Smooth muscle cell of the coronary artery (primary cell): ENCODE measurements around the gene SYPL2. TPM values are rescaled to one million over a fixed set of nuclear protein-coding genes. Genes with fewer than 3 reads are reported as not detected.

Experiments used
- total RNA-seq: library from RNA; depleted of rRNA; stranded (reverse); fragments of >200 nt; gene quantifications from 2 replicates; pipeline ENCODE4 v1.2.3, GENCODE V29; 2014; ENCODE audit warnings: low replicate concordance

The SYPL2 gene
- total RNA-seq, result 1.8 TPM in 1 of 2 replicates, not detected in the other

DNA sequence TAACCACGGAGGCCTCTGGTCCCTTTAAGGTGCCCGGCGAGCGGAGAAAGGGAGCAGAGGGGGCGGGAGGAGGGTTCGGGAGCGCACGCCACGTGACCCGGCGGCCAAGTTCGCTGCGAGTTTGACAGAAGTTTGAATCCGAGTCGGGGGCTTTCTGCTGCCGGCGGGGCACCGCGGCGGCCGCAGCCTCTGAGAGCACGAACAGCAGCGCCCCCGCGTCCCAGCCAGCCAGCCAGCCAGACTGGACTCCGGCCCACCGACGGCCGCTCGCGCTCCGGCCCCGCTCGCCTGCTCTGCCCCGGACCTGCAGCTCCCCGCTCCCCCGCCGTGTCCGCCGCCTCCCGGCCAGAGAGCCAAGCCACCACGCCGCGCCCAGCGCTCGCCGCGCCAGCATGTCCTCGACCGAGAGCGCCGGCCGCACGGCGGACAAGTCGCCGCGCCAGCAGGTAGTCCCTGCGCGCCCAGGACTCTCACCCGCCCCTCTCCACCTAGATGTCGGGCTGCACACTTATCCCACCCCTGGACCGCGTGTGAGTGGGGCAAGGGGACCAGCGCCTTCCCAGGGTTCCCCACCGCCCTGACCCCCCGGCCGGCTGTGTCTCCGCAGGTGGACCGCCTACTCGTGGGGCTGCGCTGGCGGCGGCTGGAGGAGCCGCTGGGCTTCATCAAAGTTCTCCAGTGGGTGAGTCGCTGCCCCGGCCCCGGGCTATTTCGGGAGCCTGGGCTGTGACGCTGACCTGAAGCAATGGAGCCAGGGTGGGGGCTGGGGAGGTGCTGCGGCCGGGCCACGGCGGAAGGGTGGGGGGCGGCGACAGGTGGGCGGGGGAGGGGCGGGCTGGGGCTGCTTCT, at the start of gene SYPL2:
TSS of gene SYPL2 (plus strand) at position 95 of the 849 bp plus-strand sequence. CDS start at position 393, 298 bp downstream.

DNA sequence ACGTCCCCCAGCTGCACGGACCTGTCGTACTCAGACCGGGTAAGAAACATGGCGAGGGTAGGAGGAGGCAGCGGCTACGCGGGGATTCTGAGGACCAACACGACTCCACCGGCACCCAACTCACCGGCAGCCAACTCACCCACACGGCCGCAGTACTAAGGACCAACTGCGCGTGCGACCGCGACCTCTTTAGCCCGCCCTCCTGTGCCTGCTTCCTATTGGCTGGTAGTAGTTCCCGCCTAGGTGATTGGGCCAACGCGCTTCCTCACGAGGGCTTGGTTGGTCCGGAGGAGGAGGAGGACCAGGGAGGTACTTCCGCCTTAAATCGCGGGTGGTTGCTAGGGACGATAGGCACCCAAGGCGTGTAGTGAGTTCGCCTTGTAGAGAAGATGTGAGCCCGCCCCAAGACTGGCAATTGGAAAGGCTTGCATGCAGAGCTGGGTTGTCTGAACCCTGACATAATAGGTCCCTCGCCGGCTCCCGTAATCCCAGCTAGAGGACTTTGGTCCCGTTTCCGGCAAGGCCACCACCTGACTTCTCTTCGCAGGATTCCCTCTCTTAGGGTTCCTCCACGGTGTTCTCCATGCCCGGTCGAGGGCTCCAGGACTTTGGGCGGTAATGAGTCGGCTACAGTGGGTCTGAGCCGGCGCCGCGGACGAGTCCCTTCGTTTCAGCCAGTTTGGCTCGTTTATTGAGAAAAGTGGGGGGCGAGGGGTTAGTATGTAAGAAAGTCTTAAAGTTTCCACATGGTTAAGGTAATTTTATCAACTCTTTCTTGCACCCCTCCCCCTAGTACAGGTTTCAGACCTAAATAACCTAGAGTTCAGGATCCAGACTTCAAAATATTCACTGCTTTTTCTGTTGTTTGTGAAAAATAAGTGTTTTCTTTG, 39.8 kb upstream of the SYPL2 start, which contains the start of gene PSMA5:
TSS of gene PSMA5 (minus strand) at position 168 of the 890 bp plus-strand sequence. CDS start at position 50, 118 bp downstream.

DNA sequence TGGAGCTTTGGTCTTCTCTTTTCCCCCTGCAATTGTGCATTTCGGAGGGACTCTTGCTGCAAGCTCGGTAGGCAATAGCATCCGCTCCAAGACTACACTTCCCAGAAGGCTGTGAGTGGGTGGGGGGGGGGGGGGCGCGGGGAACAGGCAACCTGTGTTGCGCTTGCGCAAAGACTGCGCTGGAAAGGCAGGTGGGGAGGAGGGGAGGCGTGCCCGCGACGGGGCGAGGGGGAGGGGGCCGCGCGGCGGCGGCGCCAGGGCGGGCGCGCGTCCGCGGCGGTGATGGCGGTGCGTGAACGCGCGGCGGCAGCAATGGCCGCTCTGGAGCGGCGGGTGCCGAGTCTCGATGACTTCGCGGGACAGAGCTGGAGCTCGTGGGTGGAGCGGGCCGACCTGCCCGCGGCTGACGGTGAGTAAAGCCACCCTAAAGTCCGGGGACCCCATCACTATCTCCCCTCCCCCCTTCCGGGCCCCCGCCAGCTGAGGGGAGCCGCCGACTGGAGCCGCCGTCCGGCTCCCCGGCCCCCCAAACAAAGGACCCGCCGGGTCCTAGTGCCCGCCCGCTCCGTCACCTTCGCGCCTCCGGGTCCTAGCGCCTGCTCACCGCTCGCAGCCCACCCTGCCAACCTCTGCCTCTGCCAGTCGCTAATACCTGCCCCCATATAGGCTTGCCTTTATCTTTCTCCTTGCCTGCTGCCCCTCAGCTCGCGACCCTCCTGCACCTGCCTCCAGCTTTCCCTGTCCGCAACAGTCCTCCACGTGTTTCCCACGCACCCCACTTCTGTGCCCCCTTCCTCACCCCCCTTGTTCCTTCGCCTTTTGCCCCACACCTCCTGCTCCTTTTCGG, 17.5 kb downstream of the SYPL2 start, which contains the start of gene ATXN7L2:
TSS of gene ATXN7L2 (plus strand) at position 234 of the 847 bp plus-strand sequence. CDS start at position 283, 49 bp downstream.

DNA sequence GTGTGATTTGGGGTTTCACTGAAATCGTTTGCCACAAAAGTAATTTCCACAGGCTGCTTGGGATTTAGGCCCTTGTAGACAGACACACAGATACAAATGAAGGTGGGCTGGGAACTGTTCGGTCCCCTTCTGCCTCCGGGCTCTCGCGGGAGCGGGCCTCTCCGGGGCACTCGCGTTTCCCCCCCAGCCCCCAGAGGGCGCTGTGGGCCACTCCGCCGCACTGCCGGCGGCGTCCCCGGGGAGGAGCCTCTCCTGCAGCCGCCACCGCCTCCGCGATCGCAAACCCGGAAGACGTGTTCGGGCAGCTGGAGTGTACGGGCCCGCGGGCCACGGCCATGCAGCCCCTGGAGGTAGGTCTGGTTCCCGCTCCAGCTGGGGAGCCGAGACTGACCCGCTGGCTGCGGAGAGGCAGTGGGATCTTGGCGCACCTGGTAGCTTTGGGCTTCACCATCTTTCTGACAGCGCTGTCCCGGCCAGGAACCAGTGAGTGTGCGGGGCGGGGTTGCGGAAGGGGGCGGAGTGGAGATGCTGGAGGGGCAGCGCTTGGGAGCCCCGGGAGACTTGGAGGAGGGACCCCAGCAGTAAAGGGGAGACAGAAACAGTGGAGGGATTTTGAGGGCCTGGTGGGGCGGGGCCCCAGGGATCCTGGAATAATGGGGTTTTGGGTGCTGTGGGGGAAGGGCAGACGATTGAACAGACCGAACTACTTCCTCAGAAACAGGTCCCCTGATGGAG, 27.6 kb downstream of the SYPL2 start, which contains the start of gene CYB561D1:
TSS of gene CYB561D1 (plus strand) at position 290 of the 735 bp plus-strand sequence. CDS start at position 336, 46 bp downstream.

DNA sequence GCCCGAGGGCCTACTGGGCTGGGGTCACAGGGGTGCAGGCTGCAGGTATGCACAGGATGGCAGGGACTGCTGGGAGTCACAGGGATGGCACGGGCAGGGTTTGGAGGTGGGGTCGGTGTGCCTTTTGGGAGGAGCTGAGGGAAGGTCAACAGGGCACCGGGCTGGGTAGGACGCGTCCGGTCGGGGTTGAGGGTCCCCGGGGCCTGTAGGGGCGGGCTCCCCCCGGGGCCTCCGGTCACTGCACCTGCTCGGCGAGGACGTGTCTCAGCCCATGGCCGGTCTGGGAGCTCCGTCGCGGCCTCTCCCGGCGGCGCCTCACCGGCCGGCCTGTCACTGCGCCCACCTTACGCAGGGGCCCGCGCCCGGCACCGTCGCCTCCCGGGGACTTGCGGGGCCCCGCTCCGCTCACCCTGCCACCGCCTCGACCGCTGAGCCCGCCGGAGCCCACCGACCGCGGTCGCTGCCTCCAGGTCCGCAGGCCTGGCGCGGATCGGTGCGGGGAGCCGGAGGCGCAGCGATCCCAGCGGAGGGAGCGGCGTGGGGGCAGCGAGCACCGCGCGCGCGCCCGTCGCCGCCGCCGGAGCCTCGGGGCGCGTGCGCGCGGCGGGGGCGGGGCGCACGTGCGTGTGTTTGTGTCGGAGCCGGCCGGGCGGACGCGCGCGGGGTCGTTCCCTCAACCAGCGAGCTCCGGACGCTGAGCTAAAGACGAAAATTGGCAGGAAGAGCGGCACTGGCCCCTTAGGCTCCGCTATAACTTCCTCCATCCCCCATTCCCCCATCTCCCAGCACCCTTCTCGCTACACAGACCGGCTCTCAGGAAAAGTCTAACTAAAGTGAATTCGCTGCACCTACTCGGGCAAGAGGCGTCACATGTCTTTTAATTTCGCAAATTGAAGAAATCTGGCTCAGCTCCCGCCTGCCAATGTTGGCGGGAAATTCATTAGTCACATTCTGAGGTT, 43.1 kb downstream of the SYPL2 start, which contains the start of gene AMIGO1:
TSS of gene AMIGO1 (minus strand) at position 552 of the 959 bp plus-strand sequence. CDS start 815 bp downstream, outside the sequence.

Other genes starting within 250 kb of the SYPL2 start
- 0.59 and 1.1 TPM in 2 replicates for gene CELSR2, start 217.0 kb upstream of the SYPL2 start, total RNA-seq
- 2.5 and 4.7 TPM in 2 replicates for gene PSRC1, start 183.4 kb upstream of the SYPL2 start, total RNA-seq
- not detected in 2 replicates for gene MYBPHL, start 159.5 kb upstream of the SYPL2 start, total RNA-seq
- gene SORT1, start 68.6 kb upstream of the SYPL2 start, total RNA-seq, result 8.2 and 9.7 TPM in 2 replicates
- 49.5 and 49.8 TPM in 2 replicates for gene PSMA5, start 40.1 kb upstream of the SYPL2 start, total RNA-seq
- gene ATXN7L2, start 17.4 kb downstream of the SYPL2 start, total RNA-seq, result 0.90 and 2.0 TPM in 2 replicates
- gene CYB561D1, start 27.5 kb downstream of the SYPL2 start, total RNA-seq, result 3.2 and 4.3 TPM in 2 replicates
- gene AMIGO1, start 43.2 kb downstream of the SYPL2 start, total RNA-seq, result 0.15 and 2.1 TPM in 2 replicates
- not detected in 2 replicates for gene GPR61, start 73.3 kb downstream of the SYPL2 start, total RNA-seq
- 13.0 and 13.8 TPM in 2 replicates for gene GNAI3, start 82.1 kb downstream of the SYPL2 start, total RNA-seq
- 0.38 TPM in 1 of 2 replicates, not detected in the other for gene GNAT2, start 153.1 kb downstream of the SYPL2 start, total RNA-seq
- 65.4 and 69.8 TPM in 2 replicates for gene AMPD2, start 153.3 kb downstream of the SYPL2 start, total RNA-seq
- gene GSTM4, start 189.6 kb downstream of the SYPL2 start, total RNA-seq, result 5.7 and 9.9 TPM in 2 replicates
- gene GSTM2, start 201.5 kb downstream of the SYPL2 start, total RNA-seq, result 8.0 and 15.0 TPM in 2 replicates
- 6.1 and 8.8 TPM in 2 replicates for gene GSTM1, start 221.3 kb downstream of the SYPL2 start, total RNA-seq
- gene GSTM5, start 245.7 kb downstream of the SYPL2 start, total RNA-seq, result 0.60 and 9.0 TPM in 2 replicates